ENCODE data around the gene LRRC7.

Gene LRRC7

DNA sequence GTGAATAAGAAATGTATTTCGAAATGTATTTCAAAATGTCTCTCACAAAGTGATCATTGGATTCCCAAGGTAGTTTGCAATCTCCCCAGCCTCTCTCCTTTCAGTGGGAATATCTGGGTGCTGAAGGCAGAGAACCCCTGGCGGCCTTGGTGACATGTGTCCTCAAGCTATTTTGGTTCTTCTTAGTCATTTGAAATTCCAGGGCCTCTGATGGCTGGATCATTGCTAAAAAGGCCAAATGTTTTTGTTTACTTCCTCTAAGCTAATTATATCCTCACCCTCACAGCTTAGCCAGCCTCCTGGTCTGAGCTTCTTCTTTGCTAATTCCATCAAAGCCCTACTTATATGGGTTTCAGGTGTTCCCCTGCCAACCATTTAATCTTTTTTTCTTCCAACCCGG is 566.4 kb downstream of the LRRC7 start:
- no peaks in the 10 kb centered on the region for H3K27me3 ChIP-seq (ENCODE audit: insufficient read depth, low read depth, severe bottlenecking)
- H3K9me3 ChIP-seq (ENCODE audit: severe bottlenecking) = no peaks in the 10 kb centered on the region
- peak; percentile 46 for DNase-seq
- TF ChIP-seq, protein P1, sequence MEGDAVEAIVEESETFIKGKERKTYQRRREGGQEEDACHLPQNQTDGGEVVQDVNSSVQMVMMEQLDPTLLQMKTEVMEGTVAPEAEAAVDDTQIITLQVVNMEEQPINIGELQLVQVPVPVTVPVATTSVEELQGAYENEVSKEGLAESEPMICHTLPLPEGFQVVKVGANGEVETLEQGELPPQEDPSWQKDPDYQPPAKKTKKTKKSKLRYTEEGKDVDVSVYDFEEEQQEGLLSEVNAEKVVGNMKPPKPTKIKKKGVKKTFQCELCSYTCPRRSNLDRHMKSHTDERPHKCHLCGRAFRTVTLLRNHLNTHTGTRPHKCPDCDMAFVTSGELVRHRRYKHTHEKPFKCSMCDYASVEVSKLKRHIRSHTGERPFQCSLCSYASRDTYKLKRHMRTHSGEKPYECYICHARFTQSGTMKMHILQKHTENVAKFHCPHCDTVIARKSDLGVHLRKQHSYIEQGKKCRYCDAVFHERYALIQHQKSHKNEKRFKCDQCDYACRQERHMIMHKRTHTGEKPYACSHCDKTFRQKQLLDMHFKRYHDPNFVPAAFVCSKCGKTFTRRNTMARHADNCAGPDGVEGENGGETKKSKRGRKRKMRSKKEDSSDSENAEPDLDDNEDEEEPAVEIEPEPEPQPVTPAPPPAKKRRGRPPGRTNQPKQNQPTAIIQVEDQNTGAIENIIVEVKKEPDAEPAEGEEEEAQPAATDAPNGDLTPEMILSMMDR (IDR thresholded peaks at IDR 0.05; ENCODE audit: low read depth, low read length) = no peak
- no peak overlapping the region for H3K4me3 ChIP-seq (ENCODE audit: low read depth, low read length)
- H3K36me3 ChIP-seq = no peaks in the 10 kb centered on the region
- no peak overlapping the region for H3K27ac ChIP-seq

DNA sequence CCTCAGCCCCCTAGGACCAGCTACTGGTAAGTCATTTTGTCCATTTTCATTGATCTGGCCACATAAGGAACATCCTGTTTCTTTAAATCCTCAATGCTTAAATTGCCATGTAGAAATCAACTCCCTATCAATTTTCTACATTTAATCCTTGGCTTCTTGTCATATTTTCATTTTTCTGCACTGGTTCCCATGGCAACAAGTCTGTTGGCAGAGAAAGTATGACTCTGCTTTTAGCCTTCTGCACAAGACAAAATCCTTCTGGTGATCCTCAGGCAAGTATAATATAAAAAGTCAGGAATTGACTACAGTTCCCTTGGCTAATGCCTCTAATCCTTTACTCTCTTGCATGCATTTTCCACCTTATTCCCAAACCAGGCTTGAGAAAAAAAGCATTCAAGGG is 572.6 kb downstream of the LRRC7 start:
- DNase-seq = no peak
- H3K9me3 ChIP-seq (ENCODE audit: severe bottlenecking) = no peaks in the 10 kb centered on the region
- no peak overlapping the region for H3K27ac ChIP-seq
- TF ChIP-seq, protein P1 (IDR thresholded peaks at IDR 0.05; ENCODE audit: low read depth, low read length) = no peak
- H3K27me3 ChIP-seq (ENCODE audit: insufficient read depth, low read depth, severe bottlenecking) = no peaks in the 10 kb centered on the region
- no peak overlapping the region for H3K4me3 ChIP-seq (ENCODE audit: low read depth, low read length)
- no peaks in the 10 kb centered on the region; the same call in 1 of the 2 replicates for H3K36me3 ChIP-seq

DNA sequence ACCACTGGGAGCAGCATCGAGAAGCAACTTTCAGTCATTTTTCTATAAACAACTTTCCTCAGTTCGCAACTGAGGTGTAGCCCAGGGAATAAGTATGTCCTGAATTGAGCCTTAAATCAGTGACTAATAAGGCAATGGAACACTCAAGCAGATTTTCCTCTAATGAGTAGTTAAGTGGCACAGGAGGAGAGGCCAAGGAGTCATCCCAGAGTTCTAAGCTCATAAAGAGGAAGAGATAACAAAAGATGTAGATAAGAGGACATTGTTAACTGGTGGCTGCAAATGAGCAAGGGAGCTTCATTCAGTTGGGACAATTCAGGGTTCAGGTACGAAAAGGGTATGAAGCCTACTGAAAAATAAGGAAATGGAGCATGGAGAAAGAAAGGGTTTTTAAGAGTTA is 573.2 kb downstream of the LRRC7 start:
- no peak overlapping the region for H3K4me3 ChIP-seq (ENCODE audit: low read depth, low read length)
- DNase-seq = no peak

DNA sequence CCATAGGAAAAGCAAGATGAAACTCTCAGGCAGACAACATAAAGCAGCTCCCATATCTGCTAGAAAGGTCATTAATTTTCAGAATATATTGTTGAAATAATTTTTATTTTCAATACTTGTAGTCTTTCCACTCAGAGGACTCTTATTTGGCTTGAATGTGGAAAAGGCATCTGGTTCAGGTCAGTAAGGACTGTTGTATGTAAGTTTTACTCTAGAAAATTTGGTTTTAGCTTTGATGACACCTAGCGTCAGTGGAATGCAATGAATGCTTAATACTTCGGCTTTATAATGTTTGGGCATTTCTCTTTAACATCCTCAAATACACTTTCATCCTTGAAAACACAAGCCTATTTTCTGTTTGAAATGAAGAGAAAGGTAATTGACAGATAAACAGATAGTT is 574.4 kb downstream of the LRRC7 start:
- H3K36me3 ChIP-seq = no peaks in the 10 kb centered on the region; the same call in 1 of the 2 replicates
- H3K27me3 ChIP-seq (ENCODE audit: insufficient read depth, low read depth, severe bottlenecking) = no peaks in the 10 kb centered on the region
- no peak overlapping the region for H3K27ac ChIP-seq
- no peak for DNase-seq
- TF ChIP-seq, protein P1 (IDR thresholded peaks at IDR 0.05; ENCODE audit: low read depth, low read length) = no peak
- no peak overlapping the region for H3K4me3 ChIP-seq (ENCODE audit: low read depth, low read length)
- H3K9me3 ChIP-seq (ENCODE audit: severe bottlenecking) = no peaks in the 10 kb centered on the region

More for the DNA sequence above, 573.2 kb downstream of the LRRC7 start:
- no peaks in the 10 kb centered on the region for H3K9me3 ChIP-seq (ENCODE audit: severe bottlenecking)
- TF ChIP-seq, protein P1 (IDR thresholded peaks at IDR 0.05; ENCODE audit: low read depth, low read length) = no peak
- H3K27me3 ChIP-seq (ENCODE audit: insufficient read depth, low read depth, severe bottlenecking) = no peaks in the 10 kb centered on the region
- H3K27ac ChIP-seq = no peak overlapping the region
- no peaks in the 10 kb centered on the region; the same call in 1 of the 2 replicates for H3K36me3 ChIP-seq

DNA sequence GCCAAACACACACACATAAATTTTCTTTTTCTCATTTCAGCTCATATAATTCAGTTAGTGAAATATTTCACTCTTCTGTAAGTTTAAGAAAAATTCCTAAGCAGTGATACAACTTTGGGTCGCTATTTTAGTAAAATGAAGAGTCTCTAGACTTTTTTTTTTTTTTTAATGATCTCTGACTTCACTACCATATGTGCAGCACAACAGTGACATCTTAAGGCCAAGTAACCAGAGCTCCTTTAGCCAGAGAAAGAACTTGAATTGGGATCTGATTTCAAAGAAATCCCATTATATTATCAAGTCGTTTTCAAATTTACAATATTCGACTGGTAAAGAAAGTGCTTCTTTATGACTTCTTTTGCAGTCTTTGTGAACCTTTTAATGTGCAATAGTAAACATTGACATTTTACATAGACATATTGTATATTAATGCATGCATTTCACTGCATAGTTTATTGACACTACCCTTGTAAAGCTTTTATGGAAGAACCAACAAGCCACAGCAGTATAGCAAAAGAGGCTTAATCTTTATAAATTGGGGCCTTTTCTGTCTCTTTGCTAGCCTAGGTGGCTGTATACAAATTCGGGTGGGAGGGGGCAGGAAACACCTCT is 575.4 kb downstream of the LRRC7 start:
- DNase-seq = no peak
- H3K27me3 ChIP-seq (ENCODE audit: insufficient read depth, low read depth, severe bottlenecking) = no peaks in the 10 kb centered on the region
- H3K9me3 ChIP-seq (ENCODE audit: severe bottlenecking) = no peaks in the 10 kb centered on the region
- no peak overlapping the region for H3K27ac ChIP-seq
- H3K4me3 ChIP-seq (ENCODE audit: low read depth, low read length) = no peak overlapping the region
- no peaks in the 10 kb centered on the region; the same call in 1 of the 2 replicates for H3K36me3 ChIP-seq
- TF ChIP-seq, protein P1 (IDR thresholded peaks at IDR 0.05; ENCODE audit: low read depth, low read length) = no peak

DNA sequence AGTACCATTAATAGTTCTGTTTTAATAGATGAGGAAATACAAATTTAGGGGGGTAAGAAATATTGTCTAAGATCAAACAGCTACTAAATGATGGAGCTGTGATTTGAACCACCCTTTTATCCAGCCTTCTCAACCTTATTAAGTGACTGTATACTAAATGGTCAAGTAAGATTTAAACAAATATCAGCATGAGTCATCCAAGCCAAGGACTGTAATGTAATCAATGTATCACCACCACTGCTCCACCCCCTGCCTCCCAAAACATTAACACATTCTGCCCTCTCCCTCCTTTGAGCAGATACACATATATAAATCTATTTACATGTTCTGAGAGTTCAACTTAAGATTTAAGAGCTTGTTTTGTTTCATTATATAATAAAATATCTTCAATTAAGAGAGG is 578.8 kb downstream of the LRRC7 start:
- DNase-seq = no peak
- no peak overlapping the region for H3K4me3 ChIP-seq (ENCODE audit: low read depth, low read length)
- H3K36me3 ChIP-seq = peaks cover 4% of the 10 kb centered on the region; the same call in 1 of the 2 replicates
- TF ChIP-seq, protein P1 (IDR thresholded peaks at IDR 0.05; ENCODE audit: low read depth, low read length) = no peak
- no peaks in the 10 kb centered on the region for H3K27me3 ChIP-seq (ENCODE audit: insufficient read depth, low read depth, severe bottlenecking)
- no peak overlapping the region for H3K27ac ChIP-seq
- no peaks in the 10 kb centered on the region for H3K9me3 ChIP-seq (ENCODE audit: severe bottlenecking)
